ENCODE data around the gene PRKN.

GRCh38 chr6:162029873-162030576 lies 697.5 kb downstream of the PRKN start:
- no peak for TF ChIP-seq CTCF (IDR thresholded peaks at IDR 0.05)
- TF ChIP-seq POLR2A (IDR thresholded peaks at IDR 0.05): no peak

All from thyroid gland (tissue), 4 donors.